HL-60 (cell line): Measurements from ENCODE around the gene SRGAP2B.
"Not testable (repeated sequence)": the region's sequence is repeated elsewhere in the genome, so short reads cannot be mapped to it uniquely, and the experiment has no call there.

Experiments
- CTCF ChIP-seq: IDR thresholded peaks from one replicate; pipeline ENCODE4 v1.5.1; 2011; ENCODE audit warnings: low read length, control low read depth, inconsistent platforms; ENCODE audit not compliant: insufficient read depth
- POLR2AphosphoS5 ChIP-seq: IDR thresholded peaks from 2 replicates; pipeline ENCODE4 v1.6.1; 2012; ENCODE audit warnings: low read depth
- REST ChIP-seq: IDR thresholded peaks from 2 replicates; pipeline ENCODE4 v1.6.1; 2012; ENCODE audit warnings: low read depth; ENCODE audit not compliant: insufficient replicate concordance

GRCh38 chr1:144900841-144901240, 194.3 kb downstream of the SRGAP2B start:
- TF ChIP-seq CTCF, POLR2AphosphoS5, REST: not testable (repeated sequence)
